ENCODE results near the gene ANTXR1. TPM values are rescaled to one million over a fixed set of nuclear protein-coding genes. Genes with fewer than 3 reads are reported as not detected.
"Not testable (repeated sequence)": the region's sequence is repeated elsewhere in the genome, so short reads cannot be mapped to it uniquely, and the experiment has no call there.

ANTXR1 gene
- total RNA-seq, 1 experiment from 2014 or later = 0.66 TPM

- CTCF ChIA-PET = interaction anchor here (0.6 kb wide), 1 partner anchor 477 kb away, joined by 3 read pairs; no protein-coding TSS in a partner anchor
These were observed 158.3 kb downstream of the ANTXR1 start for GRCh38 chr2:69171116-69171896.

GRCh38 chr2:69171897-69172525, 159.0 kb downstream of the ANTXR1 start:
- intact Hi-C loops (cut with micrococcal nuclease; ENCODE audit: unreplicated experiment) = no loop called here
- Mint-ChIP-seq H3K4me3 (ENCODE audit: low read depth, unreplicated experiment) (no peak overlapping the region), H3K4me1 (ENCODE audit: low read depth, unreplicated experiment) (no peaks in the 10 kb centered on the region), H3K27me3 (ENCODE audit: unreplicated experiment) (peaks cover 66% of the 10 kb centered on the region), H3K9me3 (ENCODE audit: low read depth, unreplicated experiment) (no peaks in the 10 kb centered on the region), H3K36me3 (ENCODE audit: insufficient read depth, unreplicated experiment) (no peaks in the 10 kb centered on the region), H3K27ac (ENCODE audit: unreplicated experiment) (no peak overlapping the region)
- CTCF ChIA-PET = interaction anchor here (0.6 kb wide), 1 partner anchor 476 kb away, joined by 3 read pairs; no protein-coding TSS in a partner anchor
- DNase-seq = no peak
- TF ChIP-seq CTCF (IDR thresholded peaks at IDR 0.05; ENCODE audit: unreplicated experiment) = no peak
- BruUV-seq (replicated peaks) = no TSS peak

More at GRCh38 chr2:69171116-69171896, 158.3 kb downstream of the ANTXR1 start:
- H3K27me3 Mint-ChIP-seq (ENCODE audit: unreplicated experiment) = peaks cover 73% of the 10 kb centered on the region
- BruUV-seq (replicated peaks) = no TSS peak
- intact Hi-C loops (cut with micrococcal nuclease; ENCODE audit: unreplicated experiment) = no loop called here
- H3K4me1 Mint-ChIP-seq (ENCODE audit: low read depth, unreplicated experiment) = no peaks in the 10 kb centered on the region
- no peaks in the 10 kb centered on the region for H3K9me3 Mint-ChIP-seq (ENCODE audit: low read depth, unreplicated experiment)
- no peak overlapping the region for H3K4me3 Mint-ChIP-seq (ENCODE audit: low read depth, unreplicated experiment)
- TF ChIP-seq CTCF (IDR thresholded peaks at IDR 0.05; ENCODE audit: unreplicated experiment) = no peak
- H3K36me3 Mint-ChIP-seq (ENCODE audit: insufficient read depth, unreplicated experiment) = no peaks in the 10 kb centered on the region
- H3K27ac Mint-ChIP-seq (ENCODE audit: unreplicated experiment) = no peak overlapping the region
- no peak for DNase-seq

- H3K27me3 Mint-ChIP-seq (ENCODE audit: unreplicated experiment) = peaks cover 49% of the 10 kb centered on the region
- CTCF ChIA-PET = no interaction called here
- TF ChIP-seq CTCF (IDR thresholded peaks at IDR 0.05; ENCODE audit: unreplicated experiment) = no peak
- no TSS peak for BruUV-seq (replicated peaks)
- intact Hi-C loops (cut with micrococcal nuclease; ENCODE audit: unreplicated experiment) = no loop called here
- no peaks in the 10 kb centered on the region for H3K36me3 Mint-ChIP-seq (ENCODE audit: insufficient read depth, unreplicated experiment)
- DNase-seq = no peak
- no peak overlapping the region for H3K4me3 Mint-ChIP-seq (ENCODE audit: low read depth, unreplicated experiment)
- H3K9me3 Mint-ChIP-seq (ENCODE audit: low read depth, unreplicated experiment) = no peaks in the 10 kb centered on the region
- H3K4me1 Mint-ChIP-seq (ENCODE audit: low read depth, unreplicated experiment) = peaks cover 6% of the 10 kb centered on the region
- H3K27ac Mint-ChIP-seq (ENCODE audit: unreplicated experiment) = no peak overlapping the region
These were observed 160.7 kb downstream of the ANTXR1 start for GRCh38 chr2:69173706-69174105.

- H3K4me3 Mint-ChIP-seq (ENCODE audit: low read depth, unreplicated experiment); intact Hi-C loops (cut with micrococcal nuclease; ENCODE audit: unreplicated experiment); H3K9me3 Mint-ChIP-seq (ENCODE audit: low read depth, unreplicated experiment); BruUV-seq (replicated peaks); DNase-seq; CTCF ChIA-PET; H3K36me3 Mint-ChIP-seq (ENCODE audit: insufficient read depth, unreplicated experiment); H3K27ac Mint-ChIP-seq (ENCODE audit: unreplicated experiment); H3K4me1 Mint-ChIP-seq (ENCODE audit: low read depth, unreplicated experiment): not testable (repeated sequence)
- peaks cover 44% of the 10 kb centered on the region for H3K27me3 Mint-ChIP-seq (ENCODE audit: unreplicated experiment)
These were observed 161.2 kb downstream of the ANTXR1 start for GRCh38 chr2:69174211-69174610.

Data from Calu3 (cell line).